Retinal pigment epithelial cell (primary cell): ENCODE results near the gene RPS6KL1.

Source experiments
- DNase-seq: peaks from one replicate; pipeline ENCODE4 v3.0.0-alpha.2; 2010; ENCODE audit warnings: low read depth
- H3K4me3 ChIP-seq: 2 replicates; pipeline ENCODE4 v1.5.1; 2011; ENCODE audit warnings: mild to moderate bottlenecking, low read length, control low read depth, moderate library complexity
- CTCF ChIP-seq: conservative IDR thresholded peaks from 2 replicates; pipeline ENCODE4 v1.5.1; 2011; ENCODE audit warnings: low read depth, low read length, control low read depth, inconsistent platforms

The RPS6KL1 gene

GRCh38 chr14:74917178-74917543 is 5.9 kb downstream of the RPS6KL1 start:
- H3K4me3 ChIP-seq: no peak overlapping the region
- TF ChIP-seq CTCF: no peak
- no peak for DNase-seq

GRCh38 chr14:74915826-74916225 is 7.2 kb downstream of the RPS6KL1 start:
- no peak for DNase-seq
- no peak overlapping the region for H3K4me3 ChIP-seq
- TF ChIP-seq CTCF: no peak

- no peak overlapping the region for H3K4me3 ChIP-seq
- no peak for TF ChIP-seq CTCF
Observed at GRCh38 chr14:74915426-74915825, 7.6 kb downstream of the RPS6KL1 start.

GRCh38 chr14:74913986-74914573 is 9.0 kb downstream of the RPS6KL1 start:
- DNase-seq: no peak
- TF ChIP-seq CTCF: peak; percentile 94
- no peak overlapping the region for H3K4me3 ChIP-seq

More at GRCh38 chr14:74915426-74915825, 7.6 kb downstream of the RPS6KL1 start:
- no peak for DNase-seq

- no peak for DNase-seq
- no peak for TF ChIP-seq CTCF
- H3K4me3 ChIP-seq: no peak overlapping the region
Observed at GRCh38 chr14:74913393-74913910, 9.6 kb downstream of the RPS6KL1 start.

GRCh38 chr14:74912801-74913200 is 10.3 kb downstream of the RPS6KL1 start:
- no peak for TF ChIP-seq CTCF
- H3K4me3 ChIP-seq: no peak overlapping the region
- DNase-seq: no peak

- DNase-seq: no peak
- TF ChIP-seq CTCF: no peak
- H3K4me3 ChIP-seq: no peak overlapping the region
Observed at GRCh38 chr14:74912111-74912510, 10.9 kb downstream of the RPS6KL1 start.
